Activated CD8-positive, alpha-beta T cell treated with anti-CD3 and anti-CD28 coated beads for 36 hours (primary cell): Measurements from ENCODE around the gene INHBB. TPM values are rescaled to one million over a fixed set of nuclear protein-coding genes. Genes with fewer than 3 reads are reported as not detected.

ENCODE experiments used
- ATAC-seq: fragments of 200-7000 bp; cut with Tn5 transposase; one replicate; pipeline ENCODE4 v1.10.0; 2021; ENCODE audit warnings: mild to moderate bottlenecking, moderate library complexity
- CTCF ChIA-PET: fragments of 350-600 bp; sonication (Branson Sonifier 250); formaldehyde crosslinking; loops from one replicate; lab custom pipeline; 2021; ENCODE audit warnings: antibody characterized with exemption; lab: Charles Lee
- POLR2A ChIA-PET: fragments of 350-600 bp; sonication (Branson Sonifier 250); formaldehyde crosslinking; loops from one replicate; lab custom pipeline; 2021; ENCODE audit warnings: antibody characterized with exemption; lab: Charles Lee
- DNase-seq: peaks from one replicate; pipeline ENCODE4 v3.0.0-alpha.2; 2020
- H3K27ac Mint-ChIP-seq: one replicate; pipeline ENCODE4 v1.8.0; 2021; ENCODE audit warnings: mild to moderate bottlenecking, mixed read lengths
- H3K27me3 Mint-ChIP-seq: one replicate; pipeline ENCODE4 v1.8.0; 2021; ENCODE audit warnings: mixed read lengths
- H3K36me3 Mint-ChIP-seq: one replicate; pipeline ENCODE4 v1.8.0; 2021; ENCODE audit warnings: low read depth, mixed read lengths
- H3K4me1 Mint-ChIP-seq: one replicate; pipeline ENCODE4 v1.8.0; 2021; ENCODE audit warnings: low read depth, mixed read lengths
- H3K4me3 Mint-ChIP-seq: one replicate; pipeline ENCODE4 v1.8.0; 2021; ENCODE audit warnings: mild to moderate bottlenecking, moderate library complexity, mixed read lengths
- H3K9me3 Mint-ChIP-seq: one replicate; pipeline ENCODE4 v1.8.0; 2021; ENCODE audit warnings: mixed read lengths
- intact Hi-C: fragments of 100-400 bp; cut with micrococcal nuclease; formaldehyde crosslinking; loops from one replicate; pipeline ENCODE4 v1.10.0; 2022
- total RNA-seq, 2 experiments: library from RNA; stranded (reverse); gene quantifications; one replicate each; pipeline ENCODE4 v1.2.3, GENCODE V29; 2021
- TF ChIP-seq, protein P1 (sequence below): fragments of 200-600 bp; IDR thresholded peaks from one replicate; pipeline ENCODE4 v1.8.0; 2022; ENCODE audit warnings: antibody characterized with exemption, mild to moderate bottlenecking

The INHBB gene
- total RNA-seq, 2 experiments from 2014 or later: not detected

- intact Hi-C loops: loop anchor here (5.0 to 10.0 kb wide), 2 partner anchors 80 to 197 kb away; no protein-coding TSS in a partner anchor
- DNase-seq: no peak
- H3K9me3 Mint-ChIP-seq: no peaks in the 10 kb centered on the region
- H3K4me1 Mint-ChIP-seq: peaks cover 19% of the 10 kb centered on the region
- no peaks in the 10 kb centered on the region for H3K36me3 Mint-ChIP-seq
- H3K27ac Mint-ChIP-seq: no peak overlapping the region
- POLR2A ChIA-PET: no interaction called here
- TF ChIP-seq, protein P1, sequence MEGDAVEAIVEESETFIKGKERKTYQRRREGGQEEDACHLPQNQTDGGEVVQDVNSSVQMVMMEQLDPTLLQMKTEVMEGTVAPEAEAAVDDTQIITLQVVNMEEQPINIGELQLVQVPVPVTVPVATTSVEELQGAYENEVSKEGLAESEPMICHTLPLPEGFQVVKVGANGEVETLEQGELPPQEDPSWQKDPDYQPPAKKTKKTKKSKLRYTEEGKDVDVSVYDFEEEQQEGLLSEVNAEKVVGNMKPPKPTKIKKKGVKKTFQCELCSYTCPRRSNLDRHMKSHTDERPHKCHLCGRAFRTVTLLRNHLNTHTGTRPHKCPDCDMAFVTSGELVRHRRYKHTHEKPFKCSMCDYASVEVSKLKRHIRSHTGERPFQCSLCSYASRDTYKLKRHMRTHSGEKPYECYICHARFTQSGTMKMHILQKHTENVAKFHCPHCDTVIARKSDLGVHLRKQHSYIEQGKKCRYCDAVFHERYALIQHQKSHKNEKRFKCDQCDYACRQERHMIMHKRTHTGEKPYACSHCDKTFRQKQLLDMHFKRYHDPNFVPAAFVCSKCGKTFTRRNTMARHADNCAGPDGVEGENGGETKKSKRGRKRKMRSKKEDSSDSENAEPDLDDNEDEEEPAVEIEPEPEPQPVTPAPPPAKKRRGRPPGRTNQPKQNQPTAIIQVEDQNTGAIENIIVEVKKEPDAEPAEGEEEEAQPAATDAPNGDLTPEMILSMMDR: no peak
- ATAC-seq: no peak
- H3K4me3 Mint-ChIP-seq: no peak overlapping the region
- CTCF ChIA-PET: interaction anchor here (0.7 to 6.3 kb wide), 22 partner anchors 9 to 670 kb away, joined by 3 to 79 read pairs (median 6); partner anchors contain the start of genes RALB and TMEM185B
- no peaks in the 10 kb centered on the region for H3K27me3 Mint-ChIP-seq
Observed at GRCh38 chr2:120312076-120312475, 33.9 kb upstream of the INHBB start.

DNA sequence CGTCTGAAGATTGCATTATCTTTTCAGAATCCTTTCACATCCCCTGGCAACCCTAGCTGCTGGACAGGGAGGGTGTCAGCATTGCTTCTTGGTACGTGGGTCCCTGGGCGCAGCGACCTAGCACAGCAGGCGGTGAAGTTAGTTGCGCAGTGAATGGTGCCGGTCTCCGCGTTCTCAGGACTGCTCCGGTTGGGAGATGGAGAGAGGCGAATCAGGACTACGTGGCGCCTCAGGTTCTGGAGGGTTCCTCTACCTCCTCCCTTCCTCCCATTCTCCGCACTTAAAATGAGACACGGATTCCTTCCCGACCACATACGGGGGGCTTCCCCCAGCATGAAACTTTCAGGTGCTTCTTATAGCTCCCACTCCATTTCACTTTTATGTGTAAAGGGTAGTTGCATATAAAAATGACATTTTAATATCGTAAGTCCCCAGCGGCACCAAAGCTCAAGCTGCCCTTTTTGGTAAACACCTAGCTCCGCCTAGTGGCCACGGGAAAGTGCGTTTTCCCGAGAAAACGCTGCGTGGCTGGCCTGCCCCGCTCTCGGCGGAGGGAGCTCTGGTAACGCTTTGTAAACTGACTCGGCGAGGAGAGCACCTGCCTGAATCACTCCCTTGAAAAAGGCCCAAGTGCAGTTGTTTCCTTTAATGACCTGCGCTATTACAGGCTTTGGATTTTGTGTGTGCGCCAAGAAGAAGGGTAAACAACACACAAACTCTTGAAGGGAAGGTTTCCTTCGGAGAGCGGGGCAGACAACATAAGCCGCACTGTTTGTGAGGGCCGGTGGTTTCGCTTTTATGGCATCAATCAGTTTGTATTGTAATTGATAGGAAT lies 32.9 kb upstream of the INHBB start:
- POLR2A ChIA-PET: interaction anchor here (0.9 to 1.2 kb wide), 3 partner anchors 91 to 136 kb away, joined by 3 read pairs; no protein-coding TSS in a partner anchor
- Mint-ChIP-seq H3K9me3 (no peaks in the 10 kb centered on the region), H3K36me3 (no peaks in the 10 kb centered on the region), H3K4me1 (peaks cover 19% of the 10 kb centered on the region), H3K27me3 (no peaks in the 10 kb centered on the region), H3K27ac (peak overlapping the region; percentile 16), H3K4me3 (peak overlapping the region; percentile 61)
- TF ChIP-seq, protein P1: peak; percentile 86
- DNase-seq (peak; percentile 86), ATAC-seq (peak; percentile 77)
- CTCF ChIA-PET: interaction anchor here (0.7 to 6.3 kb wide), 61 partner anchors 8 to 610 kb away, joined by 3 to 79 read pairs (median 4); partner anchors contain the start of genes RALB and TMEM185B
- intact Hi-C loops: loop anchor here (5.0 to 10.0 kb wide), 2 partner anchors 81 to 198 kb away; no protein-coding TSS in a partner anchor

DNA sequence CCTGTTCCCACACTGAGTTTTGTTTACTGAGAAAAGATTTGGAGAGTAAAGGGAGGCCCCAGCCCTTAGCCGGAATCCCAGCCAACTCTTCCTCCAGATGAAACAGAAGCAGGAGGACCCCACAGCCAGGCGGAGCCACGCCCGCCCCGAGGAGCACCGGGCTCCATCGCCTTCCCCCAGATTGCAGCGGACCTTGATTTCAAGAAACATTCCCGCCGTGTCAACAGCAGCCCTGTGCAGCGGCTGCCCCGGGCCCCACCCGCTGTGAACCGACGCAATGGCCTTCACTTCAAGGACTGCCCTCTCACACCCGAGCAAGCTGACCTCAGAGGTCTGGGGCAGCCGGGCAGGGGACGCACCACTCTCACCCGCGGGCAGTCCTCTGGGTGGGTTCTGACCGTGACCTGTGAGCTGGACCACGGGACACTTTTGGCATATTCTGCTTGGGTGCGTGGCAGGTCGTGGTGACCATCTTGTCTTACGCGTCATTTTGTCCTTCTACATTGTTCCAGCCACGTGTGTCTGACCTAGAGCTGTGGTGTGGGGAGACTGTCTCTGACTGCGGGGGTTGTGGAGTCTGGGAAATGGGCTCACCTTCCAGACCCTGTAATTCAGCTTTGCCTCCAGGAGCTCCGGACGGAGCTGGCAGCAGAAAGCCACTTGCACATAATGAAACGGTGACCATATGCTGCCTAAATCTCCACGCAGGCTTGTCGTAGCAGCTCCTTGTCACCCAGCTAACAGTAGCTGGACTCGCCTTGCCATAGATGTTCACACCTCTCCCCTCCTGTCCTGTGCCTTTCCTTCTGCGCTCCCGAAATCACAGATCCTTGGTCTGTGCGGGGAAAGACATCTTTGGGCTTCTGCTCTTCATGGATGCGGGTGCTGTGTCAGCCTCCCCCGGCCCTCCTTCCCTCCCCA lies 32.0 kb upstream of the INHBB start:
- POLR2A ChIA-PET: interaction anchor here (0.9 to 1.2 kb wide), 5 partner anchors 14 to 137 kb away, joined by 3 to 4 read pairs (median 3); no protein-coding TSS in a partner anchor
- no peak for ATAC-seq
- Mint-ChIP-seq H3K36me3 (no peaks in the 10 kb centered on the region), H3K27me3 (no peaks in the 10 kb centered on the region), H3K9me3 (no peaks in the 10 kb centered on the region), H3K27ac (peak overlapping the region; percentile 37), H3K4me3 (peak overlapping the region; percentile 61), H3K4me1 (peaks cover 19% of the 10 kb centered on the region)
- no peak for DNase-seq
- TF ChIP-seq, protein P1: no peak
- CTCF ChIA-PET: interaction anchor here (0.7 to 6.3 kb wide), 54 partner anchors 10 to 560 kb away, joined by 3 to 79 read pairs (median 5); partner anchors contain the start of genes RALB and TMEM185B
- intact Hi-C loops: loop anchor here (5.0 to 10.0 kb wide), 2 partner anchors 82 to 199 kb away; no protein-coding TSS in a partner anchor

DNA sequence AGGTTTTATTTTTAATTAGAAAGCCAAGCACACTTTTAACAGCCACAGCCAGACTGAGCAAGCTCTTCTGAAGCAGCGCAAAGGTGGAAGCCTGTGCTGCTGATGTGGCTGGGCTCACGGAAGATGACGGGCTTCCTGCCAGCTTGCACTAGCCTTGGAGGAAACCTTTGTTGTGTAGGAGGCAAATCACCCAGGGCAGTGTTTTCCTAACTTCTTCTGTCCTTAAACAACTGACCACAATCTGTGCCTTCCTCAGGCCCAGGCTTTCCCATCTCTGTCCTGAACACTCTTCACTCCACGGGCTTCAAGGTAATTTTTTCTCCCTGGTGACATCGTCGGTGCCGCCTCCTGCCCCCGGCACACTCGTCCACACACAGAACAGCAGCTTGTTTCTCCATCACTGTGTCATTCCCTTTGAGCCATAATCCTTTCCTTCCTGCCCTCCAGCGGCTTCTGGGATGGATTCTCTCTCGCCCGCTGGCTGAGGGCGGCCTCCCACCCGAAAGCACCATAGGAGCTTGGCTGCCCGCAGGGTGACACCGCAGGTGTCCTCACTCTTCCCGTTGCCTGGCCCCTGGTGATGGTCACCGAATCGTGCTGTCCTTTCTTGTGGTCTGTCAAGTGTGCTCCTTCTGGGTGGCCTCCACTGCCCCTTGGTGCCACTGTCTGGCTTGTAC lies 31.1 kb upstream of the INHBB start:
- Mint-ChIP-seq H3K9me3 (no peaks in the 10 kb centered on the region), H3K27me3 (no peaks in the 10 kb centered on the region), H3K27ac (peak overlapping the region; percentile 37), H3K4me3 (peak overlapping the region; percentile 18), H3K36me3 (no peaks in the 10 kb centered on the region), H3K4me1 (peaks cover 19% of the 10 kb centered on the region)
- CTCF ChIA-PET: interaction anchor here (0.8 to 6.3 kb wide), 10 partner anchors 18 to 206 kb away, joined by 4 to 79 read pairs (median 10); partner anchors contain the start of gene TMEM185B
- TF ChIP-seq, protein P1: no peak
- ATAC-seq (peak; percentile 59), DNase-seq (peak; percentile 53)
- intact Hi-C loops: loop anchor here (5.0 to 10.0 kb wide), 2 partner anchors 83 to 200 kb away; no protein-coding TSS in a partner anchor
- POLR2A ChIA-PET: interaction anchor here (0.9 to 1.2 kb wide), 2 partner anchors 15 to 84 kb away, joined by 3 to 4 read pairs; no protein-coding TSS in a partner anchor
